Stimulated activated CD8-positive, alpha-beta memory T cell treated with anti-CD3 and anti-CD28 coated beads, Interleukin-12 subunit alpha, Interleukin-12 subunit beta, amount 100 ng/mL, for 4 hours (primary cell): Measurements from ENCODE around the gene KCNMB4.

Source experiments
- DNase-seq: peaks from one replicate; pipeline ENCODE4 v3.0.0-alpha.2; 2020; ENCODE audit warnings: low read depth

Gene KCNMB4

DNA sequence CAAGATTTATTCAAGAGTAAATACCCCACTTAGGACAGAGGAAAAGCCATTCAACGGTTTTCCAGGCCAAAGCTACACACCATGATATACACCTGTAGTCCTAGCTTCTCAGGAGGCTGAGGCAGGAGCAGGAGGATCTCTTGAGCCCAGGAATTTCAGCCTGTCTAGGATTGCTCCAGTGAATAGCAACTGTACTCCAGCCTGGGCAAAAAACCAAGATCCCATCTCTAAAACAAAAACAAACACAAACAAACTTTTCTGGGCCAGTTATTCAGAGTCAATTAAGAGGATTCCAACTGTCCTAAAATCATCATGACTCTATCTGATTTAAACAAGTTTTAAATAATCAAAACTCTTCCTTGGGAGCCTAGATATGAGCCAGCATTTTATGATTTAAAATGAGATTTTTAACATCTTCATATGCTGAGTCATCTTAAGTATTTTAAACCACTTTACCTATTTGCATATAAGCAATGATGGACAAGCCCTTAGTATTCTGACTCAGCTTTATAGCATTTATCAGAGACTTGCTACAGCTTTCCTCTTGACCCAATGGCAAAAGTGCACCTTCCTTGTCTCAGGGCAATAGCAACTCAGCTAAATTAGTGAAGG, 77.1 kb downstream of the KCNMB4 start:
- no peak for DNase-seq

- no peak for DNase-seq
Observed at GRCh38 chr12:70444903-70445302, 78.8 kb downstream of the KCNMB4 start.

DNA sequence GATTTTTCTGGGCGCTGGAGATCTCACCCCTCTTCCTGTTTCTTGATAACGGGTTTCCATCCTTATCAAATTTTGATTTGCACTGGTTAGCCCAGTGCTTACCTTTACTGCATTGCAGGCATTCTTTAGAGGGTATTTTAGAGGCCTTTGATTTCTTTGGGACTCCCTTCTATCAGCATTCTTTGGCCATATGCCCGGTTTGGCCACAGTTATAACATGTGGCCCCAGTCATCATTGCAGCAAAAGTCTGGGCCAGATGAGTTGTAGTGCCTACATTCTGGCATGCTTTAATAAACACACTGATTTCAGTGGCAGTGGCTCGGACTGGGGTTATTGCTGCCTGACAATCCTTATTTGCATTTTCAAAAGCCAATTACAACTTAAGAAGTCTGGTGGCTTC, 82.3 kb downstream of the KCNMB4 start:
- no peak for DNase-seq

DNA sequence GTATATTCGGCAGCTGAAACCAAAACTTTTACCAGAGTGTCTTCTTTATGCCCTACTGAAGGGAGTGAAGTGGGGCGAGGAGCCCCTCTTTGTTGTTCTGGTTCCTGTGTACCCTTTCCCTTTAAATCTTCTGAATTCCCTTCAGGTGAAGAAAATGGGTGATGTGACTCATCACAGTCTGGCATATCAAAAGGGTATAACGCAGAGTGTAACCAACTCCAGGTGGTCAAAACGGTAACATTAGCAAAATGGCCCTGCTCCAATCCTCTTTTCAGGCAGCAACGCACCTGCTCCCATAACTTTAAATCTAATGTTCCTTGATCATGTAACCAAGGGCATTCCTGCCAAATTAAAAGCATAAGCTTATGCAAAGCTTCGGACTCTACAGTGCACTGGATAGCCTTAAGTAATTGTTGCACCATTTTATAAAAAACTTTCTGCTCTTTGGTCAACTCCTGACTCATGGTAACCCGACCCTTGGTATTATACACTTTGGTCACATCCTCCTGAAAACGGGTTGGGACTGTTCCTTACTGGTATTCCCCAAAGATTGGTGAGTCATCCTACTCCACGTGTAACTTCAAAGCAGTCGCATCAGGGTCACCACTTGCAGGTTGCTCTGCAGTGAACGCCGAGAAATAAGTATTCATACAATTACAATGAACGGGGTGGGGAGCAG, 83.1 kb downstream of the KCNMB4 start:
- DNase-seq: no peak

GRCh38 chr12:70449753-70450341, 83.8 kb downstream of the KCNMB4 start:
- DNase-seq: no peak

- no peak for DNase-seq
Observed at GRCh38 chr12:70451528-70451927, 85.4 kb downstream of the KCNMB4 start.

DNA sequence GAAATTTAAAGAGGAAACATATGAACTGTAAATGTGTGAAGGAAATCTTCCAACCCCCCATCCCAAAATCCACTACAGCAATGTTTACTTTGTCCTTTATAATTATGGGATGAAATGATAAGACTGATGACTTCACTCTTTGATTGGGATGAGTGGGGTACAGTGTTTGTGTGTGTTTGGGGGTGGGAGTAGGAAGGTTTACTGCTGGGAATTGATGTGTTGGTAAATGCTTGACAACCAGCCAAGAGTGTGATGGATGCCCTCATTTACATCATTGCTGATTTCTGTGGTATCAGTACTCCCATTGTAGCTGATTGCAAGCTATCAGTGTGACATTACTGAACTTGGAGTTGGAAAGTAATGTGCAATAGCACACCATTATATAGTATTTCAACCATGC, 90.9 kb downstream of the KCNMB4 start:
- no peak for DNase-seq

DNA sequence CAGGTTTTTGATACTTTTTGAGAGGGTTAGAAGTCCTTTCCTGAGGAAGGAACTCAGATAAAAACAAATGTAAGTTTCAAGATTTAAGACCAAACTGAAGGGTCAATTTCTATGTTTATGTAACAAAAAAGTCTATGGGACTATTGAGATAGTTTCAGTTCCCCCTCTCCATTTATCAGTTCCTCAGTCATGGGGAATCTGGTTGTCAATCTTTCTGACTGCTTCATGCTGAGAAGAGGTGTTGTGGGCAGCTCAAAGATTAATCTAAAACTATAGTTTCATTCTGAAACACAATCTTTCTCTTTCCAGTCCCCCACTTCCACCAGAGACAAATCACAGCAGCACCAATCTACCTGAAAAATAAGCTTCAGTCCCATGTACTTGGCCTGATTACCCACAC, 93.7 kb downstream of the KCNMB4 start:
- DNase-seq: no peak

DNA sequence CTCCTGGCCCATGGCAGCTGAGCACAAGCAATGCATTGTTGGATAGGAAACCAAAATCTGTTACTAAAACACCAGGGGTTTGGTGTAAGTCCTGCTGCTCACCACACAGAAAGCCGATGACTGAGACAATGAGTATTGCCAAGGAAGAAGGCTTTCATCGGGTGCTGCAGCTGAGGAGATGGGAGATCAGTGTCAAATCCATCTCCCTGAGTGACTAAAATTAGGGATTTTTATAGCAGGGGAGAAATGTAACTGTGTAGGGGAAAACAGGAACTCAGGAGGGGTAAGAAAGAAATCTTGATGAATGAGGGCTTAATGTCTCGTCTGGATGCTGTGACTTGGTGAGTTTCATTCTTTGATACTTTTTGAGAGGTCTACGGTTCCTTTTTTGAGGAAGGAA, 97.9 kb downstream of the KCNMB4 start:
- no peak for DNase-seq

DNA sequence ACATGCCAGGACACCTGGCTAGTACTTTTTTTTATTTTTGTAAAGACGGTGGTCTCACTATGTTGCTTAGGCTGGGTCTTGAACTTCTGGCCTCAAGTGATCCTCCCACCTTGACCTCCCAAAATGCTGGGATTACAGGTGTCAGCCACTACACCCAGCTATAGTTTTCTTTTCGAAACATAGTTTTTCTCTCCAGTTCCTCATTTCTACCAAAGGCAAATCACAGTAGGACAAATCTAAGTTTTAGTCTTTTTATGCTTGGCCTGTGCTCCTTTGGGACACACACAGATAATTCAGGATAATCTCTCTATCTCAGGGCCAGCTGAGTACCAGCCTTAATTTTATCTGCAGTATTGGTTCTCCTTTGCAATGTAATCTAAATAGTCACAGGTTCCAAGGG, 100.7 kb downstream of the KCNMB4 start:
- DNase-seq: no peak

DNA sequence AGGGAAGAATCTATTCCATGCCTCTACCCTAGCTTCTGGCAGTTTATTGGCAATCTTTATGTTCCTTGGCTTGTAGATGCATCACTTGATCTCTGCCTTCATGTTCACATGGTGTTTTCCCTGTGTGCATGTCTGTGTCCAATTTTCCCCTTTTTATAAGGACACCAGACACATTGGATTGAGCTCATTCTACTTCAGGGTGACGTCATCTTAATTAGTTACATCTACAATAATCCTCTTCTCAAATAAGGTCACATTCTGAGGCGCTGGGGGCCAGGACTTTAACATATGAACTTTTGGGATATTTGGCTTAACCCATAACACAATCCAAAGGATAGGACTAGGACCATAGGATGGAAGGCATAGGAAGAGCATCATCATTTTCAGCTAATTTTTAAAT, 101.4 kb downstream of the KCNMB4 start:
- DNase-seq: no peak

DNA sequence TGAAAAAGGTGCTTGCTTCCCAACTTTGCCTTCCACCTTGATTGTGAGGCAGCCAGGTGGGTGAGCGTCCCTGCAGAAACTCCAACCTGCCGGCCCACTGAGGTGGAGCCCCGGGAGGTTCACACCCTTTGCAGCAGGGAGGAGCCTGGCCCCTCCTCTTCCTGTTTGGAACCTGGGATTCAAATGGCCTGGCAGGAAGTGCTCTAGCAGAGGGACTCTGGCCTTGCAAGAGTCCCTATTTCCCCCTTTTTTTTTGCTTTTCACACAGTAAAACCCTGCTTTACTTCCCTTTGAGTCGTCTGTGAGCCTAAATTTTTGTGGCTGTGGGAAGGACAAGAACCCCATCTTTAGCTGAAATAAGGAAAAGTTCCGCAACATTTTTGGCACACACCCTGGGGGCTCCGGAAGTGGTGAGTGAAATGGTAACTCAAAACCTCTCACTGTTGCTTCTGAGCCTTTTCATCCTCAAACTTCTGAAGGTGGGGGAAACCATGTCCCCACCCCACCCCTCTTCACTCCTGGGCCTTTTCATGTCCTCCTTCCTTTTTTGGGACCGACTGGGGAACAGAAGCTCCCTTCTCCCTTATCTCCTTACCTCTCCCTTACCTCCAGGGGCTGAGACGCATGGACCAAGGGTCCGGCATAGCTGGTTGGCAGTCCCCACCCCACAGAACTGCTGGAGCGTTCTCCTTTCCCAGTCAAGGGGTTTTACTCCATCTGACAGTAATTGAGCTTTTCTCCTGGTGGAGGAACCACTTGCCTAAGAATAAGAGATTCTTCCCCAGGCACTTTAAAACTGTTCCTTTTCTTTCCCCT, 102.0 kb downstream of the KCNMB4 start:
- DNase-seq: no peak

DNA sequence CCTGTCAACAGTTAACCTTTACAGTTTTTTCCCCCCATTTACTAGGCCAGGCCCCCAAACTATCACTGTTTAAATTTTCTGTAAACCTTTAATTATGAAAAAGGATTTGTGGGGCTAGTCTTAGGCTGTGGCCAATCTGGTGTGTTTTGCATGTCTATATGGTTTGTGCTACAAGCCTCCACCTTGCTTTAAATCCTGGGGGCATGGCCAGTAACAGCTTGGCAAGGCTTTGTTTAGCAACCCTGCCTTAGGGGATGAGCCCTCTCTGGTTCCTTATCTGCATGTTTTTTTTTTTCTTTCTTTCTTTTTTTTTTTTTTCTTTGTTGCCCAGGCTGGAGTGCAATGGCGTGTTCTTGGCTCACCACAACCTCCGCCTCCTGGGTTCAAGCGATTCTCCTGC, 102.7 kb downstream of the KCNMB4 start:
- DNase-seq: no peak

DNA sequence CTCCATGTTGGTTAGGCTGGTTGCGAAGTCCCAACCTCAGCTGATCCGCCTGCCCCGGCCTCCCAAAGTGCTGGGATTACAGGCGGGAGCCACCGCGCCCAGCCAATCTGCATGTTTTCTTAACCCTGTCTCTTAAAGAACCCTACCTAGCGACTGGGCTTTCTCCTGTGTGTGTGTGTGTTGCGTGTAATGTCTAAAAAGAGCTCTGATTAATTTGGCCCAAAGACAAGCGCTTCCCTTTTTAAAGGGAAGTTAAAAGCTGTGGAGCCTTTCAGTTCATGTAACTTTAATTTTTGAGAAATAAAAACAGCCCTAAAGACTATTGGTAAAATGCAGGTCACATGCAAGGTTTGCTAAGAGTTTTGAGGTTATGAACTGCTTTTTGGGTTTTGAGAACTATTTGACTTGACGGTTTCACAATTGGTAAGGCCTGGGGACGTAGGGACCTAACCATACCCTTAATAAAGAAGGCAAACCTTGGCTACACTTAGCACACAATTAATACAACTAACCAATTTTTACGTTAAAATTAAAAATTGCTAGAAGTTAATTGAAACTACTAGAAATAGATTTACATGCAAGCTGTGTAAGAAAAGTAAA, 103.2 kb downstream of the KCNMB4 start:
- DNase-seq: no peak

- DNase-seq: no peak
Observed at GRCh38 chr12:70482764-70483163, 116.7 kb downstream of the KCNMB4 start.
